Stimulated activated CD4-positive, alpha-beta T cell treated with anti-CD3 and anti-CD28 coated beads, Interleukin-4, amount 100 ng/mL, for 4 hours (primary cell): ENCODE results near the gene RAD51AP2.
"Not testable (repeated sequence)": the region's sequence is repeated elsewhere in the genome, so short reads cannot be mapped to it uniquely, and the experiment has no call there.

ENCODE experiments used
- DNase-seq, 2 experiments: peaks; one replicate each; pipeline ENCODE4 v3.0.0-alpha.2; 2020

Gene RAD51AP2

GRCh38 chr2:17536416-17536815 is 18.2 kb upstream of the RAD51AP2 start:
- DNase-seq, result no peak

GRCh38 chr2:17533546-17533945 is 15.3 kb upstream of the RAD51AP2 start:
- DNase-seq, result no peak

- no peak for DNase-seq
These were observed 11.5 kb upstream of the RAD51AP2 start for GRCh38 chr2:17529771-17530170.

- DNase-seq, result no peak
These were observed 4.1 kb upstream of the RAD51AP2 start for GRCh38 chr2:17522303-17522702.

GRCh38 chr2:17521621-17522020 is 3.4 kb upstream of the RAD51AP2 start:
- no peak for DNase-seq

GRCh38 chr2:17520761-17521160 is 2.5 kb upstream of the RAD51AP2 start:
- no peak for DNase-seq

- DNase-seq, result no peak
These were observed 1.2 kb upstream of the RAD51AP2 start for GRCh38 chr2:17519486-17519885.

GRCh38 chr2:17517481-17518211 is 594 bp downstream of the RAD51AP2 start:
- DNase-seq, result no peak

- DNase-seq, result no peak
These were observed 2.6 kb downstream of the RAD51AP2 start for GRCh38 chr2:17515652-17516051.

GRCh38 chr2:17506736-17507616 is 11.3 kb downstream of the RAD51AP2 start:
- no peak for DNase-seq

GRCh38 chr2:17497718-17498117 is 20.5 kb downstream of the RAD51AP2 start:
- no peak for DNase-seq

- DNase-seq, result no peak
These were observed 22.6 kb downstream of the RAD51AP2 start for GRCh38 chr2:17495590-17495989.

GRCh38 chr2:17490165-17490564 is 28.1 kb downstream of the RAD51AP2 start:
- not testable (repeated sequence) for DNase-seq

GRCh38 chr2:17488610-17489009 is 29.6 kb downstream of the RAD51AP2 start:
- not testable (repeated sequence) for DNase-seq

- DNase-seq, result no peak
These were observed 34.7 kb downstream of the RAD51AP2 start for GRCh38 chr2:17483496-17483895.

- no peak for DNase-seq
These were observed 35.6 kb downstream of the RAD51AP2 start for GRCh38 chr2:17482651-17483050.

GRCh38 chr2:17479875-17480274 is 38.4 kb downstream of the RAD51AP2 start:
- DNase-seq, result no peak

- DNase-seq, result no peak
These were observed 41.4 kb downstream of the RAD51AP2 start for GRCh38 chr2:17476830-17477229.

- DNase-seq, result no peak
These were observed 42.2 kb downstream of the RAD51AP2 start for GRCh38 chr2:17476064-17476463.

GRCh38 chr2:17475286-17475685 is 43.0 kb downstream of the RAD51AP2 start:
- no peak for DNase-seq

GRCh38 chr2:17471979-17472378 is 46.3 kb downstream of the RAD51AP2 start:
- DNase-seq, result no peak

- DNase-seq, result no peak
These were observed 47.2 kb downstream of the RAD51AP2 start for GRCh38 chr2:17470855-17471641.

- DNase-seq, result no peak
These were observed 57.2 kb downstream of the RAD51AP2 start for GRCh38 chr2:17461087-17461475.
